ENCODE results near the gene NOL3.

Gene NOL3

DNA sequence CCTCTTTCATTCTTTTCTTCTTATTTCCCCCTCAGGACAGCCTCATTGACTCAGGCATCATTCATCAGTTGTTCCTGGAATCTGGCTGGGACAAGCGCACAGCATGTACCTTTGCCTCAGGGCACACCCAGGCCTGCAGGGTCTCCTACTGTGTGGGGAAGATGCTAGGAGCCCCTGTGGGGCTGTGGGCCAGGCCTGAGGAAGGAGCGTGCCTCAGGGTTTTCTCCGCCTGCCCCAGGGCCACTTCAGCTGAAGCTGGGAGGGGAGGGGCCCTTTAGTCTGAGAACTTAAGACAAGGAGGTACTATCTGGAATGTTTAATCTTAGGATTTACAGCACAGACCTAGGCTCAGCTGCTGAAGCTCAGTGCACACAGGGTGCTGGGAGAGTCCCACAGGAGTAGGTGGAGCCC, 36.5 kb downstream of the NOL3 start:
- no peak for DNase-seq (ENCODE audit: low read depth)

GRCh38 chr16:67207249-67208091, 37.1 kb downstream of the NOL3 start:
- no peak for DNase-seq (ENCODE audit: low read depth)

GRCh38 chr16:67208154-67208896, 38.0 kb downstream of the NOL3 start:
- no peak for DNase-seq (ENCODE audit: low read depth)

DNA sequence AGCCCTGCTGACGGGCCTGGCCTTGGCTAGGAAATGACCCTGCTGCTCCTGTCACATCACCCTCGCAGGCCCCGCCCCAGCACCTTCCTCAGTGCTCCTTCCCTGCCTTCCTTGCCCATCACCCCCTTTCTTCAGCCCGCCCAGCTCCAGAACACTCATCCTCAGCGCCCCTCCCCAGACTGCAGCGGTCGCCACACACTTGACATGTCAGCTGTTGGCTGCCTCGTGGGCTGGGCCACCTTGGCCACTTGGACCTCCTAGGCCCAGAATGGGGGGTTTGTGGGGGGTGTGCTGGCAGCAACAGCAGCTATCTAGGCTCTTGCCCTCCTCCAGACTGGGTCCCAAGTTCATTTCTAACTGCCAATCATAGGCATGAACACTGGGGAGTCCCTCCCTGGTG, 39.2 kb downstream of the NOL3 start:
- DNase-seq (ENCODE audit: low read depth) = no peak

DNA sequence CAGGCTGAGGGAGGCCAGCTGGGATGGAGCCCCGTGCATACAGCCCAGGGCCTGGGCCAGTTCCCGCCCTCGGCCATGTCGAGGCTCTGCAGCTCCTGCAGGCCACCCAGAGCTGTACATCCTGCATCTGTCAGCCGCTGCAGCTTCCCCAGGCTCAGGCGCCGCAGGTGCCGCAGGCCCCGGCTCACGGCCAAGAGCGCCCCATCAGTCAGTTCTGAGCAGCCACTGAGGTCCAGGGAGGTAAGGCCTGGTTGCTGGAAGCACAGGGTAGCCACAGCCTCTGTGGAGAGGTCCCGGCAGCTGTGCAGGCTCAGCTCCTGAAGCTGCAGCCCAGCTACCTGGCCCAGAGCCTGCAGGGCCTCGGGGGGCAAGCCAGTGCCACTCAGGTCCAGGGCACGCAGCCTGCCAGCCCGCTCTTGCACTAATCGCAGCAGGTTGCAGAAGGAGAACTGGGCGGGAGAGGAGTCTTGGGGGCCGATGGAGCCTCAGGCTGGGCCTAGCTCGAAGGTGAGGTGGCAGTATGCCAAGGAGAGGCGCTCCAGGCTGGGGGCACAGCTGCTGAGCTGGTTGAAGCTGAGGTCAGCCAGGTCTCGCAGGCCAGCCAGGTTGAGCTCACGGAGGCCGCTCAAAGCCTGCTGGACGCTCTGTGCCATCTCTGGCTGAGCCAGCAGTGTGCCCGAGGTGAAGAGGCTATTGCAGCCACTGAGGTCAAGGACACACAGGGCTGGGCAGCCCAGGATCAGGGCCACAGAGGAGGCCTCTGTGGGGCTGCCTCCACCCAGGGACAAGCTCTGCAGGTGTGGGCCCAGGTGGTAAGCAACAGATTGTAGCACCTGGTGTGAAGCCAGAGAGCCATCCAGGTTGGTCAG, 40.0 kb downstream of the NOL3 start:
- no peak for DNase-seq (ENCODE audit: low read depth)

DNA sequence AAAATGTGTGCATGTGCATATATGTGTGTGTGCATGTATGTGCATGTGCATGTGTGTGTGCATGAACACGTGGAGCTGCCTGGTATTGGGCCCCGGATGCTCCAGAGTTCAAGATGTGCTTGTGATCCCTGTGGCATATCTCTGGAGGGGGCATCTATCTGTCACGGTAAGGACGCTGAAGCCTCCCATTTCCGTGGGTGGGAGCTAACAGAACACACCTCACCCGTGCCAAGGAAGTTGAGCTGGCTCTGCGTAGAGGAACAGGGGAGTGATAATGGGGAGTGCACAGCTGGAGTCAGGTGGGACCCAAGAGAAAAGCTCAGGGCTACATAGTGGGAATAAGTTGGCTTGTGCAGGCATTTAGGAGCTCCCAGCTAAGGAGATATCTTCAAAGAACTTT, 41.3 kb downstream of the NOL3 start:
- DNase-seq (ENCODE audit: low read depth) = no peak

DNA sequence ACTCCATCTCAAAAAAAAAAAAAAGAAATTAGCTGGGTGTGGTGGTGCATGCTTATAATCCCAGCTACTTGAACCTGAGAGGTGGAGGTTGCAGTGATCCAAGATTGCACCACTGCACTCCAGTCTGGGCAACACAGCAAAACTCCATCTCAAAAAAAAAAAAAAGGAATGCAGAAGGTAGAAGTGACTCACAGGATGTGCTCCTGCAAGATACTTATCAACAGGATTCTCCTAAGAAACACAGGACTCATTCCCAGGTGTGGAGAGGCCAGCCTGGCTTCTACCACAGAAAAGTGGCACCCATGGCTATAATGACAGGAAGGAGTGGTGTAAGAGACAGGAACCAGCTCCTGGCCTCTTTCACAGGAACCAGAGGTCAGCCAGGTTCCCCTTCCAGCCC, 42.4 kb downstream of the NOL3 start:
- DNase-seq (ENCODE audit: low read depth) = no peak

GRCh38 chr16:67213197-67214019, 43.1 kb downstream of the NOL3 start:
- no peak for DNase-seq (ENCODE audit: low read depth)

DNA sequence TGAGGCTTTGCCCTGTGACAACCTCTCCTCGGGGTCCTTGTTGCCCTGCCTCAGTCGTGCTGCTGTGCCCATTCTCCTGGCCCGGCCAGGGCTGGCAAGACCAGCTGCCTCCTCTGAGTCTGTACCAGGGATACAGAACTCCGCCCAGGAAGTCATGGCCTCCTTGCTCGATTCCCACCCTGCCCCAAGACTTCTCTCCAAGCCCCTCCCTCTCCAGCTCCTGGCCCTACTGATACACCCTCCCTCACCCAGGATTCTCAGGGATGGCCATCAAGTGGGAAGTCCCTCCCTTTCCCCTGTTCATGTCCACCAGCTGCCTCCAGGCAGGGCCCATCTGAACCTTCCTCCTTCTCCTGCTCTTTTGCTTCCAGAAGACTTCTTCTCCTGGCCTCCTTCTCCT, 45.4 kb downstream of the NOL3 start:
- no peak for DNase-seq (ENCODE audit: low read depth)

GRCh38 chr16:67216612-67217490, 46.5 kb downstream of the NOL3 start:
- no peak for DNase-seq (ENCODE audit: low read depth)

DNA sequence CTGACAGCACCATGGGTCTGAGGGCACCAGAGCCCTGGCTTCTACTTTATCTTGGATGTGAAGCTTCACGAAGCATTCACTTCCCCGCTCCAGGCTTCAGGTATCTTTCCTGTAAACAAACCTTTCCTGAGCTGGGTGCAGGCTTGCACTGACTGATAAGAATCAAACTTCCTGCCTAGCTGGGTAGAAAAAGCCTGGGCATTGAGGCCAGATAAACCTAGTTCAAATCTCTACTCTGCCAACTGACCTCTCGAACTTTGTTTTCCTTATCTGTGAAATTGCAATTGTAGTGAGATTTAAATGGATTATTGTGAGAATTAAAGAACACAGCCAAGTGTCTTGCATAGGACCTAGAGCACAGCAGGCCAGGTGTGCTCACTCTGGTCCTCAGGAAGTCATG, 53.7 kb downstream of the NOL3 start:
- DNase-seq (ENCODE audit: low read depth) = no peak
